ENCODE data around the gene SGCD.

Gene SGCD

DNA sequence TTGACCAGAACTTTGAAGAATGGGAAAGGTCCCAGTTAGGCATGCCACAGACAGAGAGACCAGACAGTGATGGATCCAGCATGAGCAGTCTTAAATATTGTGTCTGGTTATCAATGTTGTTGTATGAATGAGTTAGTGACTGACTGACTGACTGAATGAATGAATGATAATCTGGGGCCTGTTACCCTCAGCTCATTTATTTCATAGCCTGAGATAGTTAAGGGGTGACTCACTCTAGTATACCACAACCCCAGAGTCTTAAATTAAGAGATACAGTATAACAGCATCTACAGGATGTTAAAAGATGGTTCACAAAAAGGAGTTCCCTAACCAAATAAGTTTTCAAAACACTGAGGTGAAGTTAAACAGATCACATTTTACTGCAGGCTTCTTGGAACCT, 133.5 kb downstream of the SGCD start:
- TF ChIP-seq, protein P1, sequence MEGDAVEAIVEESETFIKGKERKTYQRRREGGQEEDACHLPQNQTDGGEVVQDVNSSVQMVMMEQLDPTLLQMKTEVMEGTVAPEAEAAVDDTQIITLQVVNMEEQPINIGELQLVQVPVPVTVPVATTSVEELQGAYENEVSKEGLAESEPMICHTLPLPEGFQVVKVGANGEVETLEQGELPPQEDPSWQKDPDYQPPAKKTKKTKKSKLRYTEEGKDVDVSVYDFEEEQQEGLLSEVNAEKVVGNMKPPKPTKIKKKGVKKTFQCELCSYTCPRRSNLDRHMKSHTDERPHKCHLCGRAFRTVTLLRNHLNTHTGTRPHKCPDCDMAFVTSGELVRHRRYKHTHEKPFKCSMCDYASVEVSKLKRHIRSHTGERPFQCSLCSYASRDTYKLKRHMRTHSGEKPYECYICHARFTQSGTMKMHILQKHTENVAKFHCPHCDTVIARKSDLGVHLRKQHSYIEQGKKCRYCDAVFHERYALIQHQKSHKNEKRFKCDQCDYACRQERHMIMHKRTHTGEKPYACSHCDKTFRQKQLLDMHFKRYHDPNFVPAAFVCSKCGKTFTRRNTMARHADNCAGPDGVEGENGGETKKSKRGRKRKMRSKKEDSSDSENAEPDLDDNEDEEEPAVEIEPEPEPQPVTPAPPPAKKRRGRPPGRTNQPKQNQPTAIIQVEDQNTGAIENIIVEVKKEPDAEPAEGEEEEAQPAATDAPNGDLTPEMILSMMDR (IDR thresholded peaks at IDR 0.05) = no peak

DNA sequence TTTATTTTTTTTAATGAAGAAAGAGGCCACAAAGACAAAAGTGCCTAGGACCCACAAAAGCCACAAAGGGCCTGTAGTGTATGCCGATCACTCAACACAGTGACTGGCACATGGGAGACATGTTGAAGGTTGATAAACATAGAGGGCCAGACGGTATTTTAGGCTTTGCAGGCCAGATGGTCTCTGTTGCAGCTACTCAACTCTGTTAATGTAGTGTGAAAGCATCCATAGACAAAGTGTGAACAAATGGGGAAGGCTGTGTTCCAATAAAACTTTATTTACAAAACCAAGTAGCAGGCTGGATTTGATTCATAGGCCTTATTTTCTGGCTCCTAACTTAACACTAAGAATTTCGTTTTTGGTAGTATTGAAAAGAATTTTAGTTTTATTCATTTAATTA, 139.9 kb downstream of the SGCD start:
- TF ChIP-seq, protein P1 (IDR thresholded peaks at IDR 0.05) = no peak

DNA sequence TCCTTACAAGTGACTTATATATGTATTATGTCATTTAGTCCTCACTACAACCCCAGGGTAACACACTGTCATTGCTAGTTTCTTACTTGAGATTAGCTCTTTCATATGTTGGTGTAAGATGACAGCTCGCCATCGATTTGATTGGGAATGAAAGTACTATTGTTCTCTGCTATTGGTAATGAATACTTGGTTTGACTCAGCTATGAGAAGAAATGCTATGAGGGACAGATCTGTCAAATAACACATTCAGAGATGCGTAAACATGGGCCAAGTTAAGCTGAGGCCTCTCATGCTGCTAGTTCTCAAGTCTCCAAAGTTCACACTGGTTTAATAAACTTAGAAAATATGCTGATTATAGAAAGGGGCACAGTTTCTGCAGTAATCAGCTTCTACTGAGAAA, 142.7 kb downstream of the SGCD start:
- TF ChIP-seq, protein P1 (IDR thresholded peaks at IDR 0.05) = no peak

DNA sequence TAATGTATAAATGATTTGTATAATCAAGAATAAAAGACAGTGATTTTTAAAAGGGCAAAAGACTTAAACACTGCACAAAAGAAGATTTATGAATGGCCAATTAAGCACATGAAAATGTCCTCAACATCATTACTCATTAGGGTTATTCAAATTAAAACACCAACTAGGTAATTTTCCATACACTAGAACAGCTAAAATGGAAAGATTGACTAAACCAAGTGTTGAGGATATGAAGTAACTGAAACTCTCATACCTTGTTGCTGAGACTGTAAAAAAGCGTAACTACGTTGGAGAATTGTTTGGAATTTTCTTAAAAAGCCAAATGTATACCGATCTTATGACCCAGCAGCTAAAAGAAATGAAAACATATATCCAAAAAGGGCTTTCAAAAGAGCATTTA, 144.9 kb downstream of the SGCD start:
- TF ChIP-seq, protein P1 (IDR thresholded peaks at IDR 0.05) = no peak

DNA sequence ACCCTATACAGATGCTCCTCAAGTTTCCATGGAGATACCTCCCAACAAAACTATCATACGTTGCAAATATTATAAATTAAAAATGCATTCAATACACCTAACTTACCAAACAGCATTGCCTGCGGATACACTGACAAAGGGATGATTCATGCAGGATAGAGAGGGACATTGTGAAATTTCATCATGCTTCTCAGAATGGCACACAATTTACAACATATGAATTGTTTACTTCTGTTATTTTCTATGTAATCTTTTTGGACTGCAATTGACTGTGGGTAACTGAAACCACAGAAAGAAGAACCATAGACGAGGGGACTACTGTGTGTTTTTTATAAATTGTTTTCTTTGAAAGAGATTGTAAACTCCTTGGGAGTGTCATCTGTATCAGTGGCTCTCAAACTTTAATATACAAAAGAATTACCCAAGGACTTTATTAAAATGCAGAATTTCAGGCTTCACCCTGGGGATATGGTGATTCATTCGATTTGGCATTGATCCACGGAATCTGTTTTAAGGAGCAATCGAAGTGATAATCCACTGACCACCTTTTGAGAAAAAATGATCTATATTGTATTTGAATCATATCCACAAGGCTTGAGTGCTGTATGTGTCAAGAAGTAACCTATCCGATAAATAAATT, 146.4 kb downstream of the SGCD start:
- TF ChIP-seq, protein P1 (IDR thresholded peaks at IDR 0.05) = no peak

DNA sequence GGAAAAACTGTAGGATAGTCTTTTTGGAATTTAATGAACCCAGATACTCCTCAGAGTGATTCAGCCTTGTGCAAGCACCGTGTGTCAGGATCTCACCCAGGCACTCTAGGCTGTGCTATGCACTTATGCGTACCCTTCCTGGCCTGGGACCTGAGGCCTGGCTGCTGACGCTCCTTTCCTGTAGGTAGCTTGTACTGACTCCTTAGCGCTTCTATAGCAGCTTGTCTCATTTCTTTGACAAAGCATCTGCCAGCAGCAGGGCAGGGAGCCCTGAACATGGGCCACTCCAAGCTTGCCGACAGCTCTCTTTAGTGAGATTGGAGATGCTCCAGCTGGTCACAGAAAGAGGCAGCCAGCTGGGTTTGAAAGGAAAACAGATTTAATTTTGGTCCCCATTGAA, 147.3 kb downstream of the SGCD start:
- TF ChIP-seq, protein P1 (IDR thresholded peaks at IDR 0.05) = no peak

DNA sequence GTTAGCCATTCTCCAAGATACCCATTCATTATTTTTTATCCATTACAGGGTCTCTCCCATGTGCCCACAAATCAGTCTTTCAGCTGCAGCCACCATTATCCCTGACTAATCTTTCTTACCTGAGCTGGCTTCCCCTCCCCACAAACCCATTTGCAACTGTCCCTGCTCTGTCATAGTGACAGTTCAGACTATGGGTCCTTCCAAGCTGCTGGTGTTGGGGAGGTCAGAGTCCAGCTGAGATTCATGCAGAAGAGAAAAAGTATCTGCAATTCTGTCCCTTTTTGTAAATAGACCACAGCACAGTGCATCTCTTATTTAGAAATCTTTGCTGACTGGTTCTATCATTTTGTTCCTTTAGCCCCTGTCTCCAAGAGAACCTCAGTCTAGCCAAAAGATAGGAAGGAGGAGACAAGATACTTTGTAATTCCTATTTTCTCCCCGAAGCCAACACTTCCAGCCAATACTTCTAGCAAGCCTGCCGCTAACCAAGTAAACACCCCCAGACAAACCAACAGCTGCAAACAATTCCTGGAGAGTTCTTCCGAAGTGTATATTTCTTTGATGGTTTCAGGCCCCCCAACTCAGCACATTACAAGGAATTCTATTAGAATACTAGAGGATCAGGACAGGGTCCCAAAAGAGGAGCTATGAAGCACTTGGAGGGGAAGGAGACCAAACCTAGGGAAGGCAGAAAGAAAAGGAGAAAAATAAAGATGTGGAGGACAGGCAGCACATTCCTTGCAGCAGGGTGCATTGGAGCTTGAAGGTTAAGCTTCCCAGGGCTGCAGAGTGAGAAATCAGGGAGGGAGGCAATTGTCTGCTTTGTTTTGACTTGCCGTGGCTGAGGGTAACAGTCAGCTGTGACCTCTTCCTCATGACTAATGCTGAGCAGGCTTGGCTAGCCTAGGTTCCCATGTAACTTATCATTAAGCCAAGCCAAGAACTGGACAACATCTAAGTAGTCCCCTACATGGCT, 148.5 kb downstream of the SGCD start:
- TF ChIP-seq, protein P1 (IDR thresholded peaks at IDR 0.05) = no peak
